Activated naive CD4-positive, alpha-beta T cell treated with anti-CD3 and anti-CD28 coated beads, Interleukin-2, amount 50 U/mL, for 16 hours (primary cell): ENCODE measurements around the gene NIPAL4.

ENCODE experiments used
- DNase-seq: peaks from one replicate; pipeline ENCODE4 v3.0.0-alpha.2; 2020

Gene NIPAL4

GRCh38 chr5:157518963-157519362 lies 59.0 kb downstream of the NIPAL4 start:
- DNase-seq = no peak

- no peak for DNase-seq
These were observed 59.7 kb downstream of the NIPAL4 start for GRCh38 chr5:157519579-157520253.

- no peak for DNase-seq
These were observed 61.1 kb downstream of the NIPAL4 start for GRCh38 chr5:157520911-157521703.

GRCh38 chr5:157521704-157522029 lies 61.7 kb downstream of the NIPAL4 start:
- no peak for DNase-seq

GRCh38 chr5:157523976-157524375 lies 64.0 kb downstream of the NIPAL4 start:
- DNase-seq = no peak
